Thyroid gland (tissue), 4 donors: ENCODE measurements around the gene HIVEP2. TPM values are rescaled to one million over a fixed set of nuclear protein-coding genes. Genes with fewer than 3 reads are reported as not detected.

ENCODE experiments used
- DNase-seq, 2 donors: peaks; one replicate each; pipeline ENCODE4 v3.0.0-alpha.2; 2019
- H3K27ac ChIP-seq, 3 donors: fragments of 200-600 bp; sonication (generic); 1 replicate in 2 of 3; 2 replicates in 1 of 3; pipeline ENCODE4 v1.5.1; 2016 to 2019; ENCODE audit warnings: mild to moderate bottlenecking in 1 of 3, moderate library complexity in 1 of 3
- H3K27me3 ChIP-seq: fragments of 200-600 bp; sonication (generic); one replicate; pipeline ENCODE4 v1.5.1; 2019
- H3K36me3 ChIP-seq, 2 donors: fragments of 200-600 bp; sonication (generic); one replicate each; pipeline ENCODE4 v1.5.1; 2016 to 2019
- H3K4me1 ChIP-seq, 2 donors: fragments of 200-600 bp; sonication (generic); one replicate each; pipeline ENCODE4 v1.5.1; 2017 to 2019
- H3K4me3 ChIP-seq, 3 donors: fragments of 200-600 bp; sonication (generic); replicated peaks in 1 of 3; 1 replicate in 2 of 3; 2 replicates in 1 of 3; pipeline ENCODE4 v1.5.1; 2016; ENCODE audit warnings: mild to moderate bottlenecking in 1 of 3
- H3K9me3 ChIP-seq: fragments of 200-600 bp; sonication (generic); one replicate; pipeline ENCODE4 v1.5.1; 2017
- CTCF ChIP-seq, 6 experiments: fragments of 200-600 bp in 3 of 6; fragments of 450-650 bp in 3 of 6; sonication (generic) in 3 of 6; IDR thresholded peaks; one replicate each; pipeline ENCODE4 v1.5.1; 2016 to 2019; ENCODE audit warnings: antibody characterized with exemption in 6 of 6, mild to moderate bottlenecking in 2 of 6, inconsistent platforms in 1 of 6, moderate library complexity in 1 of 6
- POLR2A ChIP-seq, 2 donors: fragments of 450-650 bp; IDR thresholded peaks; one replicate each; pipeline ENCODE4 v1.6.1; 2017; ENCODE audit warnings: antibody characterized with exemption in 2 of 2, mild to moderate bottlenecking in 2 of 2, moderate library complexity in 1 of 2
- WGBS, 2 donors: methylation state at CpG; one replicate each; pipeline ENCODE4 v1.1.5; 2017; 5-methylcytosine and 5-hydroxymethylcytosine counted together
- intact Hi-C: fragments of 100-400 bp; cut with DNase I; formaldehyde crosslinking; loops from one replicate; pipeline ENCODE4 v1.15.1; 2023
- total RNA-seq, 4 donors: library from RNA; depleted of rRNA; stranded (reverse); fragments of >200 nt; gene quantifications; one replicate each; pipeline ENCODE4 v1.2.3, GENCODE V29; 2016

HIVEP2 gene
- total RNA-seq, 4 donors from 2014 or later: 23.3 to 41.8 (median 26.4) TPM

- Histone ChIP-seq H3K4me3 (no peak overlapping the region), H3K9me3 (no peaks in the 10 kb centered on the region), H3K36me3 (no peaks in the 10 kb centered on the region), H3K27me3 (no peaks in the 10 kb centered on the region), H3K27ac (no peak overlapping the region), H3K4me1 (peaks cover 9 to 11% of the 10 kb centered on the region in 2 donors)
- DNase-seq: peak; percentile 20 to 27
- intact Hi-C loops: loop anchor here (10.0 kb wide), 1 partner anchor 51 kb away; no protein-coding TSS in a partner anchor
- 92 to 93% methylated on average over 21 of the region's 21 CpGs for WGBS, 2 donors
- TF ChIP-seq POLR2A (IDR thresholded peaks at IDR 0.05): no peak
- no peak for TF ChIP-seq CTCF (IDR thresholded peaks at IDR 0.05)
Observed at GRCh38 chr6:142935553-142936517, 9.1 kb downstream of the HIVEP2 start.

- 82 to 91% methylated on average over 3 of the region's 3 CpGs for WGBS, 2 donors
- no peaks in the 10 kb centered on the region for H3K27me3 ChIP-seq
- no peak overlapping the region for H3K4me3 ChIP-seq
- no peaks in the 10 kb centered on the region for H3K9me3 ChIP-seq
- TF ChIP-seq CTCF (IDR thresholded peaks at IDR 0.05): no peak
- no peak for TF ChIP-seq POLR2A (IDR thresholded peaks at IDR 0.05)
- H3K36me3 ChIP-seq: no peaks in the 10 kb centered on the region
- intact Hi-C loops: loop anchor here (10.0 kb wide), 1 partner anchor 50 kb away; no protein-coding TSS in a partner anchor
- H3K4me1 ChIP-seq: peaks cover 9 to 11% of the 10 kb centered on the region in 2 donors
- no peak overlapping the region for H3K27ac ChIP-seq
- DNase-seq: no peak
Observed at GRCh38 chr6:142934599-142934998, 10.4 kb downstream of the HIVEP2 start.

- H3K27me3 ChIP-seq: no peaks in the 10 kb centered on the region
- H3K4me1 ChIP-seq: peaks cover 9 to 11% of the 10 kb centered on the region in 2 donors
- H3K27ac ChIP-seq: no peak overlapping the region
- TF ChIP-seq POLR2A (IDR thresholded peaks at IDR 0.05) (no peak), CTCF (IDR thresholded peaks at IDR 0.05) (no peak)
- no peaks in the 10 kb centered on the region for H3K9me3 ChIP-seq
- H3K36me3 ChIP-seq: no peaks in the 10 kb centered on the region
- intact Hi-C loops: loop anchor here (10.0 kb wide), 1 partner anchor 49 kb away; no protein-coding TSS in a partner anchor
- no peak overlapping the region for H3K4me3 ChIP-seq
- no peak for DNase-seq
Observed at GRCh38 chr6:142934106-142934505, 10.9 kb downstream of the HIVEP2 start.

- Histone ChIP-seq H3K9me3 (no peaks in the 10 kb centered on the region), H3K27me3 (no peaks in the 10 kb centered on the region), H3K4me3 (no peak overlapping the region), H3K36me3 (no peaks in the 10 kb centered on the region), H3K27ac (no peak overlapping the region), H3K4me1 (peaks cover 9 to 11% of the 10 kb centered on the region in 2 donors)
- no peak for TF ChIP-seq POLR2A (IDR thresholded peaks at IDR 0.05)
- no peak for TF ChIP-seq CTCF (IDR thresholded peaks at IDR 0.05)
- intact Hi-C loops: loop anchor here (10.0 kb wide), 1 partner anchor 49 kb away; no protein-coding TSS in a partner anchor
- DNase-seq: no peak
Observed at GRCh38 chr6:142933701-142934100, 11.3 kb downstream of the HIVEP2 start.

GRCh38 chr6:142932889-142933288 is 12.1 kb downstream of the HIVEP2 start:
- no peak overlapping the region for H3K27ac ChIP-seq
- H3K4me1 ChIP-seq: peaks cover 11% of the 10 kb centered on the region in 2 donors
- H3K4me3 ChIP-seq: no peak overlapping the region
- 86% methylated on average over 2 of the region's 2 CpGs for WGBS, 2 donors
- no peaks in the 10 kb centered on the region for H3K27me3 ChIP-seq
- DNase-seq: no peak
- intact Hi-C loops: loop anchor here (10.0 kb wide), 1 partner anchor 48 kb away; no protein-coding TSS in a partner anchor
- H3K9me3 ChIP-seq: no peaks in the 10 kb centered on the region
- no peaks in the 10 kb centered on the region for H3K36me3 ChIP-seq
- TF ChIP-seq CTCF (IDR thresholded peaks at IDR 0.05) (no peak), POLR2A (IDR thresholded peaks at IDR 0.05) (no peak)
